CD14-positive monocyte (primary cell): ENCODE data around the gene ZSCAN23. TPM values are rescaled to one million over a fixed set of nuclear protein-coding genes. Genes with fewer than 3 reads are reported as not detected.
A peak's percentile ranks its signal among the peaks of the same experiment; 100 is the strongest.

Source experiments
- DNase-seq, 3 donors: peaks; one replicate each; pipeline ENCODE4 v3.0.0-alpha.2; 2011 to 2022
- H2AFZ ChIP-seq: 2 replicates; pipeline ENCODE4 v1.6.0; 2012; ENCODE audit warnings: mild to moderate bottlenecking, low read depth, low read length, inconsistent platforms; ENCODE audit not compliant: insufficient read depth, poor library complexity, severe bottlenecking
- H3K27ac ChIP-seq, 2 donors: 1 replicate in 1 of 2; 2 replicates in 1 of 2; pipeline ENCODE4 v1.5.1; 2012 to 2013; ENCODE audit warnings: low read length in 2 of 2, control low read depth in 1 of 2, inconsistent platforms in 1 of 2, low read depth in 1 of 2, mild to moderate bottlenecking in 1 of 2
- H3K27me3 ChIP-seq, 2 donors: one replicate each; pipeline versions ENCODE4 v1.6.0 to v1.6.1; 2011 to 2013; ENCODE audit warnings: low read length in 2 of 2; ENCODE audit not compliant: control insufficient read depth in 2 of 2, insufficient read depth in 2 of 2
- H3K36me3 ChIP-seq, 2 donors: replicated peaks in 1 of 2; 1 replicate in 1 of 2; 2 replicates in 1 of 2; pipeline versions ENCODE4 v1.5.1 to v1.6.1; 2012 to 2013; ENCODE audit warnings: low read length in 2 of 2, control low read depth in 1 of 2, inconsistent platforms in 1 of 2, mild to moderate bottlenecking in 1 of 2; ENCODE audit not compliant: insufficient read depth in 2 of 2, control insufficient read depth in 1 of 2
- H3K4me1 ChIP-seq, 2 donors: 1 replicate in 1 of 2; 2 replicates in 1 of 2; pipeline versions ENCODE4 v1.5.1 to v1.6.1; 2012 to 2013; ENCODE audit warnings: low read length in 2 of 2, control low read depth in 1 of 2, inconsistent platforms in 1 of 2, mild to moderate bottlenecking in 1 of 2, moderate library complexity in 1 of 2; ENCODE audit not compliant: insufficient read depth in 2 of 2, control insufficient read depth in 1 of 2
- H3K4me2 ChIP-seq: replicated peaks from 2 replicates; pipeline ENCODE3; 2012; ENCODE audit warnings: low read length, moderate library complexity, mild to moderate bottlenecking; ENCODE audit not compliant: poor library complexity, severe bottlenecking; ENCODE audit errors: extremely low read depth
- H3K4me3 ChIP-seq, 3 experiments: fragments of 200-600 bp in 1 of 3; sonication (generic) in 1 of 3; replicated peaks in 1 of 3; 1 replicate in 2 of 3; 2 replicates in 1 of 3; pipeline ENCODE4 v1.5.1; 2011 to 2013; ENCODE audit warnings: low read length in 3 of 3, mild to moderate bottlenecking in 3 of 3, control low read depth in 2 of 3, low read depth in 2 of 3, inconsistent platforms in 1 of 3, moderate library complexity in 1 of 3
- H3K79me2 ChIP-seq: 2 replicates; pipeline ENCODE4 v1.6.0; 2012; ENCODE audit warnings: mild to moderate bottlenecking, control low read depth, inconsistent platforms, low read length, moderate library complexity; ENCODE audit not compliant: insufficient read depth
- H3K9ac ChIP-seq: 2 replicates; pipeline ENCODE4 v1.6.0; 2017; ENCODE audit warnings: low read length, mild to moderate bottlenecking; ENCODE audit not compliant: insufficient read depth, poor library complexity, severe bottlenecking
- H3K9me3 ChIP-seq, 2 donors: replicated peaks in 1 of 2; 1 replicate in 1 of 2; 2 replicates in 1 of 2; pipeline versions ENCODE4 v1.5.1 to v1.6.1; 2012 to 2013; ENCODE audit warnings: low read length in 2 of 2, control low read depth in 1 of 2; ENCODE audit not compliant: control insufficient read depth in 1 of 2, insufficient read depth in 1 of 2
- H4K20me1 ChIP-seq: 2 replicates; pipeline ENCODE4 v1.6.0; 2012; ENCODE audit warnings: mild to moderate bottlenecking, low read length, control low read depth, moderate library complexity; ENCODE audit not compliant: insufficient read depth
- H3K27ac Mint-ChIP-seq, 7 donors: one replicate each; pipeline ENCODE4 v1.8.0; 2020; ENCODE audit warnings: mild to moderate bottlenecking in 7 of 7, mixed read lengths in 7 of 7, moderate library complexity in 6 of 7, inconsistent platforms in 2 of 7
- H3K27me3 Mint-ChIP-seq, 3 donors: one replicate each; pipeline ENCODE4 v1.8.0; 2021 to 2022; ENCODE audit warnings: low read depth in 3 of 3, mild to moderate bottlenecking in 3 of 3, mixed read lengths in 3 of 3, moderate library complexity in 3 of 3, inconsistent platforms in 1 of 3
- H3K36me3 Mint-ChIP-seq, 2 donors: one replicate each; pipeline ENCODE4 v1.8.0; 2020; ENCODE audit warnings: mixed read lengths in 2 of 2, inconsistent platforms in 1 of 2, mild to moderate bottlenecking in 1 of 2
- H3K4me1 Mint-ChIP-seq: one replicate; pipeline ENCODE4 v1.8.0; 2020; ENCODE audit warnings: mild to moderate bottlenecking, mixed read lengths
- H3K4me3 Mint-ChIP-seq, 2 donors: one replicate each; pipeline ENCODE4 v1.8.0; 2020; ENCODE audit warnings: mild to moderate bottlenecking in 2 of 2, mixed read lengths in 2 of 2, moderate library complexity in 1 of 2
- H3K9me3 Mint-ChIP-seq, 7 donors: one replicate each; pipeline ENCODE4 v1.8.0; 2020 to 2022; ENCODE audit warnings: mixed read lengths in 7 of 7, mild to moderate bottlenecking in 6 of 7, moderate library complexity in 6 of 7, inconsistent platforms in 2 of 7
- CTCF ChIP-seq: fragments of 200-600 bp; IDR thresholded peaks from one replicate; pipeline ENCODE4 v1.8.0; 2022; ENCODE audit warnings: antibody characterized with exemption, mild to moderate bottlenecking
- WGBS: methylation state at CpG from one replicate; pipeline ENCODE4 v1.1.5; 2013; ENCODE audit warnings: missing lambda C conversion rate; ENCODE audit not compliant: insufficient coverage; 5-methylcytosine and 5-hydroxymethylcytosine counted together
- intact Hi-C, 2 donors: fragments of 100-400 bp; cut with micrococcal nuclease; formaldehyde crosslinking; loops; one replicate each; pipeline versions ENCODE4 v1.15.0 to v1.15.1; 2023
- polyA plus RNA-seq, 3 donors: library from polyadenylated mRNA; depleted of rRNA in 1 of 3; unstranded in 2 of 3; stranded (reverse) in 1 of 3; fragments of 300-500 nt in 2 of 3; fragments of >200 nt in 1 of 3; fragmentation: Illumina TruSeq in 2 of 3; gene quantifications; 1 replicate in 2 of 3; 2 replicates in 1 of 3; pipeline ENCODE4 v1.2.3, GENCODE V29; 2012 to 2021

ZSCAN23 gene
- polyA plus RNA-seq, 3 donors: not detected

DNA sequence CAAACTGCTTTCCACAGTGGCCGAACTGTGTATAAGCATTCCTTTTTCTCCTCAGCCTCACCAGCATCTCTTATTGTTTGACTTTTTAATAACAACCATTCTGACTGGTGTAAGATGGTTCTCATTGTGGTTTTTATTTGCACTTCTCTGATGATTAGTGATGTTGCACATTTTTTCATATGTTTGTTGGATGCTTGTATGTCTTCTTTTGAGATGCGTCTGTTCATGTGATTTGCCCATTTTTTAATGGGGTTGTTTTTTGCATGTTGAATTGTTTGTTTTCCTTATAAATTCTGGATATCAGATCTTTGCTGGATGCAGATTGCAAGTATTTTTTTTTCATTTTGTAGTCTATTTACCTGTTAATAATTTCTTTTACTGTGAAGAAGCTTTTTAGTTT is 32.5 kb downstream of the ZSCAN23 start:
- Mint-ChIP-seq H3K27ac (no peak overlapping the region), H3K4me1 (no peaks in the 10 kb centered on the region), H3K27me3 (peaks cover 14 to 15% (median 14%) of the 10 kb centered on the region in 3 donors), H3K4me3 (peak overlapping the region in 1 of 2 donors; percentile 33), H3K36me3 (peaks cover 0 to 2% of the 10 kb centered on the region in 2 donors), H3K9me3 (peaks cover 0 to 9% (median 2%) of the 10 kb centered on the region in 7 donors)
- no peak overlapping the region for H3K4me2 ChIP-seq
- no peaks in the 10 kb centered on the region for H3K36me3 ChIP-seq
- TF ChIP-seq CTCF: no peak
- H4K20me1 ChIP-seq: no peaks in the 10 kb centered on the region
- H3K27me3 ChIP-seq: peaks cover 9 to 13% of the 10 kb centered on the region in 2 donors
- H2AFZ ChIP-seq: no peak overlapping the region
- no peak overlapping the region for H3K4me3 ChIP-seq
- H3K27ac ChIP-seq: no peak overlapping the region
- intact Hi-C loops: no loop called here
- H3K9me3 ChIP-seq: no peaks in the 10 kb centered on the region
- H3K79me2 ChIP-seq: no peaks in the 10 kb centered on the region
- DNase-seq: no peak
- no peaks in the 10 kb centered on the region for H3K4me1 ChIP-seq
- no peak overlapping the region for H3K9ac ChIP-seq
- no CpG with 5 or more reads among the region's 2 CpGs for WGBS

- Histone ChIP-seq H3K36me3 (no peaks in the 10 kb centered on the region), H4K20me1 (no peaks in the 10 kb centered on the region), H3K79me2 (no peaks in the 10 kb centered on the region), H3K9ac (no peak overlapping the region), H3K4me2 (no peak overlapping the region), H3K9me3 (no peaks in the 10 kb centered on the region), H3K27ac (no peak overlapping the region), H2AFZ (no peak overlapping the region), H3K27me3 (peaks cover 11 to 13% of the 10 kb centered on the region in 2 donors), H3K4me1 (no peaks in the 10 kb centered on the region), H3K4me3 (no peak overlapping the region)
- WGBS: no CpG with 5 or more reads among the region's 5 CpGs
- H3K27ac Mint-ChIP-seq: no peak overlapping the region
- intact Hi-C loops: no loop called here
- no peak overlapping the region for H3K4me3 Mint-ChIP-seq
- DNase-seq: no peak
- peaks cover 0 to 11% (median 6%) of the 10 kb centered on the region in 7 donors for H3K9me3 Mint-ChIP-seq
- H3K36me3 Mint-ChIP-seq: peaks cover 0 to 2% of the 10 kb centered on the region in 2 donors
- H3K27me3 Mint-ChIP-seq: peaks cover 24 to 28% (median 25%) of the 10 kb centered on the region in 3 donors
- no peak for TF ChIP-seq CTCF
- H3K4me1 Mint-ChIP-seq: no peaks in the 10 kb centered on the region
These were observed 35.1 kb downstream of the ZSCAN23 start for GRCh38 chr6:28408076-28408802.
